HG03097 (cell line): ENCODE results near the gene EPHA3.

Source experiments
- ATAC-seq: cut with Tn5 transposase; IDR thresholded peaks from one replicate; pipeline ENCODE4 v1.9.1; 2021; ENCODE audit not compliant: unreplicated experiment, low FRiP score

The EPHA3 gene

GRCh38 chr3:89107461-89108290, at the start of gene EPHA3:
Gene EPHA3 (plus strand): TSS chr3:89107621. CDS start chr3:89107749, 128 bp downstream.
- ATAC-seq, result peak; percentile 97

GRCh38 chr3:89058371-89058770, 49.0 kb upstream of the EPHA3 start:
- ATAC-seq, result no peak

- no peak for ATAC-seq
Observed at GRCh38 chr3:89059211-89059925, 48.1 kb upstream of the EPHA3 start.

GRCh38 chr3:89061259-89061658, 46.2 kb upstream of the EPHA3 start:
- ATAC-seq, result no peak

- no peak for ATAC-seq
Observed at GRCh38 chr3:89067736-89068135, 39.7 kb upstream of the EPHA3 start.

- ATAC-seq, result no peak
Observed at GRCh38 chr3:89072642-89073041, 34.8 kb upstream of the EPHA3 start.

- ATAC-seq, result no peak
Observed at GRCh38 chr3:89079944-89080343, 27.5 kb upstream of the EPHA3 start.

GRCh38 chr3:89087851-89088250, 19.6 kb upstream of the EPHA3 start:
- no peak for ATAC-seq

GRCh38 chr3:89098173-89098572, 9.2 kb upstream of the EPHA3 start:
- ATAC-seq, result no peak

GRCh38 chr3:89098964-89099585, 8.3 kb upstream of the EPHA3 start:
- peak; percentile 91 for ATAC-seq

GRCh38 chr3:89101251-89101650, 6.2 kb upstream of the EPHA3 start:
- ATAC-seq, result no peak

- ATAC-seq, result no peak
Observed at GRCh38 chr3:89101921-89102320, 5.5 kb upstream of the EPHA3 start.

GRCh38 chr3:89104499-89104898, 2.9 kb upstream of the EPHA3 start:
- no peak for ATAC-seq

- ATAC-seq, result no peak
Observed at GRCh38 chr3:89105503-89105902, 1.9 kb upstream of the EPHA3 start.

GRCh38 chr3:89108291-89108550, 800 bp downstream of the EPHA3 start:
- no peak for ATAC-seq

- ATAC-seq, result no peak
Observed at GRCh38 chr3:89113344-89113743, 5.9 kb downstream of the EPHA3 start.

GRCh38 chr3:89113893-89114840, 6.7 kb downstream of the EPHA3 start:
- peak; percentile 94 for ATAC-seq

- no peak for ATAC-seq
Observed at GRCh38 chr3:89114841-89115223, 7.4 kb downstream of the EPHA3 start.

- ATAC-seq, result no peak
Observed at GRCh38 chr3:89116476-89116875, 9.1 kb downstream of the EPHA3 start.

GRCh38 chr3:89138048-89138447, 30.6 kb downstream of the EPHA3 start:
- no peak for ATAC-seq

- no peak for ATAC-seq
Observed at GRCh38 chr3:89139870-89140269, 32.4 kb downstream of the EPHA3 start.
